HG03097 (cell line): ENCODE data around the gene SGCB.
A peak's percentile ranks its signal among the peaks of the same experiment; 100 is the strongest.
"Not testable (repeated sequence)": the region's sequence is repeated elsewhere in the genome, so short reads cannot be mapped to it uniquely, and the experiment has no call there.

Experiments used
- ATAC-seq: cut with Tn5 transposase; IDR thresholded peaks from one replicate; pipeline ENCODE4 v1.9.1; 2021; ENCODE audit not compliant: unreplicated experiment, low FRiP score

The SGCB gene

GRCh38 chr4:52038103-52038912 is at the start of gene SGCB:
TSS of gene SGCB (minus strand) at chr4:52038299. CDS start at chr4:52038259, 40 bp downstream.
- peak; percentile 86 for ATAC-seq

GRCh38 chr4:52086425-52086824 is 48.3 kb upstream of the SGCB start:
- ATAC-seq, result not testable (repeated sequence)

- no peak for ATAC-seq
These were observed 43.1 kb upstream of the SGCB start for GRCh38 chr4:52081216-52081615.

GRCh38 chr4:52079659-52080058 is 41.6 kb upstream of the SGCB start:
- ATAC-seq, result no peak

- no peak for ATAC-seq
These were observed 38.6 kb upstream of the SGCB start for GRCh38 chr4:52076731-52077130.

GRCh38 chr4:52071791-52072546 is 33.9 kb upstream of the SGCB start:
- ATAC-seq, result no peak

- no peak for ATAC-seq
These were observed 31.5 kb upstream of the SGCB start for GRCh38 chr4:52069571-52069970.

- ATAC-seq, result no peak
These were observed 21.3 kb upstream of the SGCB start for GRCh38 chr4:52059372-52059771.

- ATAC-seq, result no peak
These were observed 20.2 kb upstream of the SGCB start for GRCh38 chr4:52058275-52058674.

GRCh38 chr4:52057196-52057595 is 19.1 kb upstream of the SGCB start:
- ATAC-seq, result no peak

- ATAC-seq, result no peak
These were observed 16.2 kb upstream of the SGCB start for GRCh38 chr4:52054254-52054653.

GRCh38 chr4:52052475-52052780 is 14.3 kb upstream of the SGCB start:
- no peak for ATAC-seq

GRCh38 chr4:52051615-52052474 is 13.7 kb upstream of the SGCB start:
- peak; percentile 47 for ATAC-seq

GRCh38 chr4:52051213-52051614 is 13.1 kb upstream of the SGCB start, which contains the start of gene SPATA18:
TSS of gene SPATA18 (plus strand) at chr4:52051304. CDS start at chr4:52051705, 401 bp downstream.
- no peak for ATAC-seq

- no peak for ATAC-seq
These were observed 11.2 kb upstream of the SGCB start for GRCh38 chr4:52049266-52049665.

GRCh38 chr4:52045028-52045427 is 6.9 kb upstream of the SGCB start:
- no peak for ATAC-seq

GRCh38 chr4:52037689-52038102 is 403 bp downstream of the SGCB start:
- peak; percentile 51 for ATAC-seq

- no peak for ATAC-seq
These were observed 1.1 kb downstream of the SGCB start for GRCh38 chr4:52036886-52037530.

- no peak for ATAC-seq
These were observed 2.9 kb downstream of the SGCB start for GRCh38 chr4:52035190-52035589.

- no peak for ATAC-seq
These were observed 6.1 kb downstream of the SGCB start for GRCh38 chr4:52032005-52032404.
